GM12864 (cell line): ENCODE results near the gene STK33.

Experiments
- DNase-seq: peaks from one replicate; pipeline ENCODE4 v3.0.0-alpha.2; 2011; ENCODE audit warnings: low read depth
- H3K4me3 ChIP-seq: 2 replicates; pipeline ENCODE4 v1.5.1; 2011; ENCODE audit warnings: mild to moderate bottlenecking, low read depth, low read length, control low read depth
- TF ChIP-seq, protein P1 (sequence below): IDR thresholded peaks from 2 replicates; pipeline ENCODE4 v1.5.1; 2011; ENCODE audit warnings: low read depth, mild to moderate bottlenecking, moderate library complexity, low read length, control low read depth, inconsistent platforms; ENCODE audit errors: missing control alignments

STK33 gene

GRCh38 chr11:8636127-8636526 is 42.1 kb upstream of the STK33 start:
- no peak overlapping the region for H3K4me3 ChIP-seq
- TF ChIP-seq, protein P1, sequence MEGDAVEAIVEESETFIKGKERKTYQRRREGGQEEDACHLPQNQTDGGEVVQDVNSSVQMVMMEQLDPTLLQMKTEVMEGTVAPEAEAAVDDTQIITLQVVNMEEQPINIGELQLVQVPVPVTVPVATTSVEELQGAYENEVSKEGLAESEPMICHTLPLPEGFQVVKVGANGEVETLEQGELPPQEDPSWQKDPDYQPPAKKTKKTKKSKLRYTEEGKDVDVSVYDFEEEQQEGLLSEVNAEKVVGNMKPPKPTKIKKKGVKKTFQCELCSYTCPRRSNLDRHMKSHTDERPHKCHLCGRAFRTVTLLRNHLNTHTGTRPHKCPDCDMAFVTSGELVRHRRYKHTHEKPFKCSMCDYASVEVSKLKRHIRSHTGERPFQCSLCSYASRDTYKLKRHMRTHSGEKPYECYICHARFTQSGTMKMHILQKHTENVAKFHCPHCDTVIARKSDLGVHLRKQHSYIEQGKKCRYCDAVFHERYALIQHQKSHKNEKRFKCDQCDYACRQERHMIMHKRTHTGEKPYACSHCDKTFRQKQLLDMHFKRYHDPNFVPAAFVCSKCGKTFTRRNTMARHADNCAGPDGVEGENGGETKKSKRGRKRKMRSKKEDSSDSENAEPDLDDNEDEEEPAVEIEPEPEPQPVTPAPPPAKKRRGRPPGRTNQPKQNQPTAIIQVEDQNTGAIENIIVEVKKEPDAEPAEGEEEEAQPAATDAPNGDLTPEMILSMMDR, result no peak
- no peak for DNase-seq

DNA sequence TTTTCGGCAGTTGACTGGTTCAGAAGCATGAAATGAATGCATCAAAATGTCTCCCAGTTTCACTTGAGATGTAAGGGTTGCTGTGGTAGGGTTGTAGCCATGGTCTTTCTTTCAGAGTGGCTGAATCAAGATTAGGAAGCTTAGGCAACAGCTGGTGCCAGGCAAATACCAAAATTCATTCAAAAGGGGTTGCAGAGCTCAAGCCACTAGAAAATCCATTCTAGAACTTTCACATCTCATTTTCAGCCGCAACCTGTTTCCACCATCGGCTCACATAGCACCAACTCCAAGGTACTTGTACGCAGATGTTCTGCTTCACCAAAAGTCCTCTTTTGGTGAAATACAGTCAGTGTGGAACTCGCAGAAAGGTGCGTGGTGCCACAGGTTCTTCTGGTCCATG is 40.5 kb upstream of the STK33 start:
- no peak for DNase-seq
- TF ChIP-seq, protein P1, result no peak
- H3K4me3 ChIP-seq, result no peak overlapping the region

GRCh38 chr11:8631395-8632118 is 37.5 kb upstream of the STK33 start:
- TF ChIP-seq, protein P1, result no peak
- no peak for DNase-seq
- no peak overlapping the region for H3K4me3 ChIP-seq

- TF ChIP-seq, protein P1, result no peak
- H3K4me3 ChIP-seq, result no peak overlapping the region
- no peak for DNase-seq
These were observed 30.7 kb upstream of the STK33 start for GRCh38 chr11:8624698-8625097.

DNA sequence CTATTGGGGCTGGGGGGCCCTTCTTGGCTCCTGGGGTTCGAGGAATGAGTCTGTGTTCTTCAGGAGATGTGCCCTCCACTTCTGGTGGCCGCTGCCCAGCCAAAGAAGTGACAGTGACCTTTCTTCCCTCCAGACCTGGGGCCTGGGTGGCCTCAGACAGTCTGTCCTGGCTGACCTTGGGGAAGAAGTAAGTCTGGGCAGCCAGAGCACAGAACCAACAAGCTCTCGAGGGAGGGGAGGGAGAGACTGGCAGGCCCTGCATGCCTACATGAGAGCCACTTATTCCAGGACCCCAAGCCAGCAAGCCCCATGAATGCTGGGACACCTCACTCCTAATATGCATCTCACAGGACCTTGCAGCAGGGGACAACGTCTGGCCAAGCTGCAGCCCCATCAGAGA is 27.1 kb upstream of the STK33 start:
- no peak for DNase-seq
- H3K4me3 ChIP-seq, result no peak overlapping the region
- TF ChIP-seq, protein P1, result no peak

DNA sequence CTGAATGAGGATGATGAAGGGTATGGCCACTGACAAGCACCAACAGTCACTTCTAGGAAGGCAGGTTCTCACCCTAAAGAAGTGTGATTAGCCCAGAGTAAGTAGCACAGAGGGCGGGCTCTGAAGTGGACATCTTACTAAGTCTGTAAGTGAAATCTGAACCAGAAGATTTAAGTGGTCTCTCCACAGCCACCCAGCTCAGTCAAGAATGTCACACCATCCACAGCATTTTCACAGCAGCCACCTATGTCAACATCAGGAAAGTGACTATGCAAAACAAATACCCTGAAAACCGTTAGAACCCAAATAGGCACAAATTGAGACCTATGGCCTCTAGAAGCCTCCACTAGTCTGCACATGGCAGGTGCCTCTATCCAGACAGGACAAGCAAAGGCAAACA is 23.0 kb upstream of the STK33 start:
- TF ChIP-seq, protein P1, result no peak
- no peak overlapping the region for H3K4me3 ChIP-seq
- no peak for DNase-seq

- H3K4me3 ChIP-seq, result no peak overlapping the region
- TF ChIP-seq, protein P1, result no peak
- no peak for DNase-seq
These were observed 21.4 kb upstream of the STK33 start for GRCh38 chr11:8615291-8616032.
